Rectal smooth muscle tissue (tissue), 1 donor: ENCODE results near the gene SYT3.
A peak's percentile ranks its signal among the peaks of the same experiment; 100 is the strongest.
"Not testable (repeated sequence)": the region's sequence is repeated elsewhere in the genome, so short reads cannot be mapped to it uniquely, and the experiment has no call there.

ENCODE experiments used
- H3K27ac ChIP-seq: one replicate; pipeline ENCODE4 v1.7.0; 2013; ENCODE audit warnings: low read depth, low read length, inconsistent platforms
- H3K27me3 ChIP-seq: one replicate; pipeline ENCODE4 v1.7.0; 2013; ENCODE audit warnings: low read length; ENCODE audit not compliant: control insufficient read depth, insufficient read depth
- H3K36me3 ChIP-seq: one replicate; pipeline ENCODE4 v1.7.0; 2013; ENCODE audit warnings: low read length; ENCODE audit not compliant: control insufficient read depth, insufficient read depth
- H3K4me1 ChIP-seq: one replicate; pipeline ENCODE4 v1.7.0; 2013; ENCODE audit warnings: low read length; ENCODE audit not compliant: control insufficient read depth, insufficient read depth
- H3K4me3 ChIP-seq: one replicate; pipeline ENCODE4 v1.7.0; 2013; ENCODE audit warnings: low read length
- H3K9ac ChIP-seq: one replicate; pipeline ENCODE4 v1.7.0; 2013; ENCODE audit warnings: low read length

SYT3 gene

DNA sequence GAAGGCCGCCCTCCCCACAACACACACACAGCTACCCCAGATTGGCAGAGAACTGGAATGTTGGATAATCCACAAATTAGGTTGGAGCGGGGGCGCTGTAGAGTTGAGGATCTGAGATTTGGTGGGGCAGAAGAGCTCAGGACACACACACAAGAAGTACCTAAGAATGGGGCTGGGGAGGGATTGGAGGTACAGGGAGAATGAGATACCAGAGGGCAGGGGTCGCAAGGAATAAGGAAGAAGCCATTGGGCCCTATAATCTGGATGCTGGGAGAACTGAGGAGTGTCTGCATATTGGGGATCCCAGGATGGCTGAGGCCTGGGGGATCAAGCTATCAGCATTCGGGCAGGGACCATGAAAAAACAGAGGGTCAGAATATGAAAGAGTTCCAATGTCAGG lies 11.5 kb downstream of the SYT3 start:
- H3K36me3 ChIP-seq = no peaks in the 10 kb centered on the region
- H3K9ac ChIP-seq = no peak overlapping the region
- H3K27me3 ChIP-seq = peaks cover 2% of the 10 kb centered on the region
- no peak overlapping the region for H3K4me3 ChIP-seq
- H3K4me1 ChIP-seq = no peaks in the 10 kb centered on the region
- no peak overlapping the region for H3K27ac ChIP-seq

DNA sequence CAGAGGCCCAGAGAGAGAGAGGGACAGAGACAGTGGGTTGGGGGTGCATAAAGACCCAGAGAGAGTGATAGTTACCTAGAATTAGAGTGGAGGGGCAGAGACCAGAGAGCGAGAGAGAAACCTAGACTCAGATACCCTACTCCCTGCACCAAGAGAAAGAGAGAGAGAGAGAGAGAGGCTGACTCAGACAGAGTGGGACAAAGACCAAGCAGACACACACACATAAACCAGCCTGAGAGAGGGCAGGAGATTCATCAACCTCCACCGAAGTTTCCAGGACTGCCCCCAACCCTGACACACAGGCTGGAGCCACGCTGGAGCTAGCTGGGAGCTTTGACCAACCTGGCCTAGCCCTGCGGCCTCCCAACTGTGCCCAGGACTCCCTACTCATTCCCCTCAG lies 12.9 kb downstream of the SYT3 start:
- Histone ChIP-seq H3K27ac (no peak overlapping the region), H3K4me3 (no peak overlapping the region), H3K36me3 (no peaks in the 10 kb centered on the region), H3K27me3 (peaks cover 2% of the 10 kb centered on the region), H3K9ac (no peak overlapping the region), H3K4me1 (no peaks in the 10 kb centered on the region)

- Histone ChIP-seq H3K4me3 (no peak overlapping the region), H3K9ac (no peak overlapping the region), H3K4me1 (no peaks in the 10 kb centered on the region), H3K27ac (no peak overlapping the region), H3K27me3 (peaks cover 2% of the 10 kb centered on the region), H3K36me3 (no peaks in the 10 kb centered on the region)
Observed at GRCh38 chr19:50626011-50626410, 13.7 kb downstream of the SYT3 start.

GRCh38 chr19:50624949-50625600 lies 14.6 kb downstream of the SYT3 start:
- Histone ChIP-seq H3K36me3 (no peaks in the 10 kb centered on the region), H3K4me1 (no peaks in the 10 kb centered on the region), H3K27me3 (peaks cover 2% of the 10 kb centered on the region), H3K4me3 (no peak overlapping the region), H3K27ac (no peak overlapping the region), H3K9ac (no peak overlapping the region)

DNA sequence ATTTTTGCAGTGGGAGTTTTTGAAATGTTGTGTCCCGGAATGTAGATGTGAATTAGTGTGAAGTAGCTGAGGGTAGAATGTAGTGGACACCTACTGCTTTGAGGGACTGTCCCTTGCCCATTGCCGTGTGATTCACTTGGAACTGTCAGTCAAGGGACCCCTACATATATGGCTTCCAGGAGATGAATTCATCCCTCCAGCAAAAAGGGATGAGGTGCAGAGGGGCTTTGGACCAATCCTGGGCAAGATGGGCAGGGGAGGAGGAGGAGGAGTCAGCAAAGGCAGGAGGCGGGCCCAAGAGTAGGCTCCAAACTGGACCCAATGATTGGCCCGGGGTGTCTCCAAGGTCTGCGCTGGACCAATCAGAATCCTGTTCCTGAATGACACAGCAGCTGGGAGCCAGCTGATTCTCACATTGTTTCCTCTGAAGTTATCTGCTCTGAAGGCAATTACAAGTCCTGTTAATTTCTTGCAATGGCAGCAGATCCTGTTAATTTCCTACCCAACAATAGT lies 19.2 kb downstream of the SYT3 start:
- H3K4me1 ChIP-seq, H3K4me3 ChIP-seq, H3K27me3 ChIP-seq, H3K27ac ChIP-seq, H3K9ac ChIP-seq, H3K36me3 ChIP-seq: not testable (repeated sequence)

GRCh38 chr19:50619184-50619583 lies 20.5 kb downstream of the SYT3 start:
- not testable (repeated sequence) for H3K4me3 ChIP-seq, H3K36me3 ChIP-seq, H3K27ac ChIP-seq, H3K27me3 ChIP-seq, H3K9ac ChIP-seq, H3K4me1 ChIP-seq

- H3K4me1 ChIP-seq = not testable (repeated sequence)
Observed at GRCh38 chr19:50618379-50618778, 21.3 kb downstream of the SYT3 start.

DNA sequence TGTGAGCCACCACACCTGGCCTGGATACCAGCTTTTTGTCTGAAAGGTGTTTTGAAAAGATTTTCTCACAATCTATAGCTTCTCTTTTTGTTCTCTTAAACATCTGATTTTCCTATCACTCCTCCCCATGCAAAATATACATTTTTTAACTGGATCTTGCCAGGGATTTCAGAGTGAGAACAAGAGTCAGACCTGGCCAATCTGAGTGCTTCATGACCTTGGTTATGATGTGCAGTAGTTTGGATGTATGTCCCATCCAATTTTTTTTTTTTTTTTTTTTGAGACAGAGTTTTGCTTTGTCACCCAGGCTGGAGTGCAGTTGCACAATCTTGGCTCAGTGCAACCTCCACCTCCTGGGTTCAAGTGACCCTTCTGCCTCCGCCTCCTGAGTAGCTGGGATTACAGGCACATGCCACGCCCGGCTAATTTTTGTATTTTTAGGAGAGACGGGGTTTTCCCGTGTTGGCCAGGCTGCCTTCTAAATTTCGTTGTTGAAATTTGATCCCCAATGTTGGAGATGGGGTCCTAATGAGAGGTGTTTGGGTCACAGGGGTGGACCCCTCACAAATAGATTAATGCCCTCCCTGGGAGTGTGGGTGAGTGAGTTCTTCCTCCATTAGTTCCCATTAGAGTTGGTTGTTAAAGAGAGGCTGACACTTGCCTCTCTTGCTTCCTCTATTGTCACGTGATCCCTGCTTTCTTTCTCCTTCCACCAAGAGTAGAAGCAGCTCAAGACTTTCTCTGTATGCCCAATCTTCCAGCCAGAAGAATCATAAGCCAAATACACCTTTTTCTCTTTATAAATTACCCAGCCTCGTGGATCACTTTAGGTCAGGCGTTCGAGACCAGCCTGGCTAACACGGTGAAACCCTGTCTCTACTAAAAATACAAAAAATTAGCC lies 26.9 kb downstream of the SYT3 start:
- H3K27me3 ChIP-seq, H3K27ac ChIP-seq, H3K4me3 ChIP-seq, H3K4me1 ChIP-seq, H3K36me3 ChIP-seq, H3K9ac ChIP-seq: not testable (repeated sequence)

More at GRCh38 chr19:50618379-50618778, 21.3 kb downstream of the SYT3 start:
- H3K36me3 ChIP-seq, H3K4me3 ChIP-seq, H3K27me3 ChIP-seq, H3K9ac ChIP-seq, H3K27ac ChIP-seq: not testable (repeated sequence)

GRCh38 chr19:50607874-50608785 lies 31.6 kb downstream of the SYT3 start:
- H3K27ac ChIP-seq = no peak overlapping the region
- H3K9ac ChIP-seq = no peak overlapping the region
- no peaks in the 10 kb centered on the region for H3K4me1 ChIP-seq
- peak overlapping the region; percentile 8 for H3K4me3 ChIP-seq
- H3K27me3 ChIP-seq = no peaks in the 10 kb centered on the region
- no peaks in the 10 kb centered on the region for H3K36me3 ChIP-seq

GRCh38 chr19:50607388-50607787 lies 32.3 kb downstream of the SYT3 start:
- Histone ChIP-seq H3K36me3 (no peaks in the 10 kb centered on the region), H3K4me1 (no peaks in the 10 kb centered on the region), H3K9ac (no peak overlapping the region), H3K27me3 (no peaks in the 10 kb centered on the region), H3K4me3 (no peak overlapping the region), H3K27ac (no peak overlapping the region)

DNA sequence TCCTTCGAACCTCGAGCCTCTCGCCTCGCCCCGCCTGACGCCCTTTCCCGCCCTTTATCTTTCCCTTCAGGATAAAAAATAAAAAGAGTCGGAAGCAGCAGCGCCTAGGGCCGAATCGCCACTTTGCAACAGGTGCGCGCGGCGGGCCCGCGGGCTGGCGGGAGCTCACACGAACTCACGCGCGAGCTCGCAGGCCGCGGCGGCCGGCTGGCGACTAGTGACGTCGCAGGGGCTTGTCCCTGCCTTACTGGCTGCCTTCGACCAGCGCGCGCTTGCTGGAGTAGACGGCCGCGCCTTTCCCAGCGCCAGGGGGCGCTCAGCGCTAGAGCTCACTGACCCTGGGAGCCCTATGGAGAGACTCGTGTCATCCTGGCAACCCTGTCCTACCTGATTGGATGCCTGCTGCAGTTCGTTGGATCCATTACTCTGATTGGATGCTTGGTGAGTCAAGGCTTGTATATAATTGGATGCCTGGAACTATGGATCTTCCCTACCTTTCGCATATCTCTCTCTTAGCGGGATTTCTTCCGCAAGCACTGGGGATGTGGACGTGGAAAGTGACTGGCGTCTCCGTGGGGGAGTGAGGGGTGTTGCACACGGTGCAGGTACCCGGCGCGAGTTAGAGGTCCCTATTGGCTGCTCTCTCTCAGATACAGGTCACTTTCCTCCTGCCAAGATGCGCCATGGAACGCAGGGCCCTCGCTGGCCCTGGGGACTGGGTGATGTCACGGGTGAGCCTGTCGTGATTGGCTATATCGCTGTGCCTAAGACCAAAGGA lies 33.4 kb downstream of the SYT3 start:
- not testable (repeated sequence) for H3K9ac ChIP-seq, H3K4me3 ChIP-seq, H3K4me1 ChIP-seq, H3K27me3 ChIP-seq, H3K36me3 ChIP-seq, H3K27ac ChIP-seq
